Uterus (tissue), 2 donors: ENCODE data around the gene PDE4A.

ENCODE experiments used
- CTCF ChIP-seq, 4 experiments: fragments of 200-600 bp in 2 of 4; fragments of 450-650 bp in 2 of 4; sonication (generic) in 2 of 4; IDR thresholded peaks; one replicate each; pipeline ENCODE4 v1.5.1; 2016 to 2019; ENCODE audit warnings: antibody characterized with exemption in 4 of 4, mild to moderate bottlenecking in 2 of 4, moderate library complexity in 1 of 4
- POLR2A ChIP-seq, 2 donors: fragments of 450-650 bp; IDR thresholded peaks; one replicate each; pipeline ENCODE4 v1.6.1; 2016; ENCODE audit warnings: antibody characterized with exemption in 2 of 2, mild to moderate bottlenecking in 1 of 2, moderate library complexity in 1 of 2

- TF ChIP-seq CTCF (IDR thresholded peaks at IDR 0.05): no peak
- TF ChIP-seq POLR2A (IDR thresholded peaks at IDR 0.05): no peak
These were observed 13.2 kb upstream of the PDE4A start for GRCh38 chr19:10407096-10407495.
